GM12872 (cell line): Measurements from ENCODE around the gene KRABD2.

Source experiments
- CTCF ChIP-seq: IDR thresholded peaks from 3 replicates; pipeline ENCODE4 v1.5.1; 2011; ENCODE audit warnings: low read depth, mild to moderate bottlenecking, low read length, moderate library complexity; ENCODE audit not compliant: insufficient read depth

The KRABD2 gene

GRCh38 chr17:8338753-8339140, 37.8 kb downstream of the KRABD2 start:
- TF ChIP-seq CTCF: no peak

GRCh38 chr17:8337802-8338752, 38.4 kb downstream of the KRABD2 start:
- no peak for TF ChIP-seq CTCF

- no peak for TF ChIP-seq CTCF
Observed at GRCh38 chr17:8333281-8333680, 43.2 kb downstream of the KRABD2 start.

GRCh38 chr17:8332688-8333087, 43.8 kb downstream of the KRABD2 start:
- no peak for TF ChIP-seq CTCF

GRCh38 chr17:8332128-8332527, 44.4 kb downstream of the KRABD2 start:
- no peak for TF ChIP-seq CTCF

- no peak for TF ChIP-seq CTCF
Observed at GRCh38 chr17:8327303-8327649, 49.2 kb downstream of the KRABD2 start.
